Parathyroid adenoma (tissue), 2 donors: ENCODE data around the gene ARHGEF28.

Source experiments
- H2AFZ ChIP-seq: fragments of 300-600 bp; sonication (generic); one replicate; pipeline ENCODE4 v1.7.0; 2017; ENCODE audit warnings: antibody characterized with exemption, mild to moderate bottlenecking
- H3K27ac ChIP-seq: fragments of 300-600 bp; sonication (generic); one replicate; pipeline ENCODE4 v1.7.0; 2017
- H3K27me3 ChIP-seq: fragments of 300-600 bp; sonication (generic); one replicate; pipeline ENCODE4 v1.7.0; 2017; ENCODE audit warnings: low read length; ENCODE audit not compliant: control insufficient read depth, insufficient read depth
- H3K36me3 ChIP-seq: fragments of 300-600 bp; sonication (generic); one replicate; pipeline ENCODE4 v1.7.0; 2017; ENCODE audit warnings: low read length; ENCODE audit not compliant: control insufficient read depth, insufficient read depth
- H3K4me1 ChIP-seq: fragments of 300-600 bp; sonication (generic); one replicate; pipeline ENCODE4 v1.7.0; 2017; ENCODE audit warnings: control low read depth
- H3K4me2 ChIP-seq: fragments of 300-600 bp; sonication (generic); one replicate; pipeline ENCODE4 v1.7.0; 2017; ENCODE audit warnings: low read length
- H3K4me3 ChIP-seq: fragments of 300-600 bp; sonication (generic); one replicate; pipeline ENCODE4 v1.7.0; 2017; ENCODE audit warnings: low read depth, low read length
- H3K79me2 ChIP-seq: fragments of 300-600 bp; sonication (generic); one replicate; pipeline ENCODE4 v1.7.0; 2017; ENCODE audit warnings: control low read depth
- H3K9ac ChIP-seq: fragments of 300-600 bp; sonication (generic); one replicate; pipeline ENCODE4 v1.7.0; 2017; ENCODE audit warnings: mild to moderate bottlenecking
- H3K9me3 ChIP-seq: fragments of 300-600 bp; sonication (generic); one replicate; pipeline ENCODE4 v1.7.0; 2017; ENCODE audit warnings: low read length; ENCODE audit not compliant: control insufficient read depth
- CTCF ChIP-seq: fragments of 300-600 bp; sonication (generic); IDR thresholded peaks from one replicate; pipeline ENCODE4 v1.7.0; 2017; ENCODE audit warnings: antibody characterized with exemption, mild to moderate bottlenecking
- donor health status: primary hyperparathyroidism.

Gene ARHGEF28

GRCh38 chr5:73828465-73828864, 202.5 kb downstream of the ARHGEF28 start:
- Histone ChIP-seq H3K79me2 (no peaks in the 10 kb centered on the region), H3K27ac (no peak overlapping the region), H3K9ac (no peak overlapping the region), H3K36me3 (no peaks in the 10 kb centered on the region), H3K9me3 (no peaks in the 10 kb centered on the region), H3K4me1 (no peaks in the 10 kb centered on the region), H3K27me3 (no peaks in the 10 kb centered on the region), H2AFZ (no peak overlapping the region), H3K4me3 (no peak overlapping the region), H3K4me2 (no peak overlapping the region)
- TF ChIP-seq CTCF, result no peak

GRCh38 chr5:73830646-73831045, 204.7 kb downstream of the ARHGEF28 start:
- H3K27me3 ChIP-seq, result no peaks in the 10 kb centered on the region
- no peak overlapping the region for H3K27ac ChIP-seq
- no peak overlapping the region for H2AFZ ChIP-seq
- H3K9ac ChIP-seq, result no peak overlapping the region
- no peaks in the 10 kb centered on the region for H3K79me2 ChIP-seq
- H3K9me3 ChIP-seq, result no peaks in the 10 kb centered on the region
- H3K4me3 ChIP-seq, result no peak overlapping the region
- H3K4me1 ChIP-seq, result no peaks in the 10 kb centered on the region
- no peak for TF ChIP-seq CTCF
- no peak overlapping the region for H3K4me2 ChIP-seq
- H3K36me3 ChIP-seq, result no peaks in the 10 kb centered on the region

- TF ChIP-seq CTCF, result no peak
- no peaks in the 10 kb centered on the region for H3K36me3 ChIP-seq
- H3K9ac ChIP-seq, result no peak overlapping the region
- no peak overlapping the region for H2AFZ ChIP-seq
- H3K79me2 ChIP-seq, result no peaks in the 10 kb centered on the region
- no peaks in the 10 kb centered on the region for H3K4me1 ChIP-seq
- no peaks in the 10 kb centered on the region for H3K27me3 ChIP-seq
- H3K27ac ChIP-seq, result no peak overlapping the region
- no peaks in the 10 kb centered on the region for H3K9me3 ChIP-seq
- no peak overlapping the region for H3K4me2 ChIP-seq
- no peak overlapping the region for H3K4me3 ChIP-seq
Observed at GRCh38 chr5:73831066-73831465, 205.1 kb downstream of the ARHGEF28 start.

- H3K27ac ChIP-seq, result no peak overlapping the region
- no peaks in the 10 kb centered on the region for H3K36me3 ChIP-seq
- H3K4me2 ChIP-seq, result no peak overlapping the region
- no peak for TF ChIP-seq CTCF
- no peaks in the 10 kb centered on the region for H3K27me3 ChIP-seq
- H3K9ac ChIP-seq, result no peak overlapping the region
- H2AFZ ChIP-seq, result no peak overlapping the region
- no peak overlapping the region for H3K4me3 ChIP-seq
- H3K4me1 ChIP-seq, result no peaks in the 10 kb centered on the region
- H3K79me2 ChIP-seq, result no peaks in the 10 kb centered on the region
- H3K9me3 ChIP-seq, result no peaks in the 10 kb centered on the region
Observed at GRCh38 chr5:73834693-73835092, 208.7 kb downstream of the ARHGEF28 start.

- no peak overlapping the region for H3K4me3 ChIP-seq
- no peak overlapping the region for H3K4me2 ChIP-seq
- H3K36me3 ChIP-seq, result no peaks in the 10 kb centered on the region
- no peak overlapping the region for H2AFZ ChIP-seq
- no peaks in the 10 kb centered on the region for H3K9me3 ChIP-seq
- no peak overlapping the region for H3K27ac ChIP-seq
- TF ChIP-seq CTCF, result no peak
- no peaks in the 10 kb centered on the region for H3K27me3 ChIP-seq
- H3K9ac ChIP-seq, result no peak overlapping the region
- no peaks in the 10 kb centered on the region for H3K4me1 ChIP-seq
- H3K79me2 ChIP-seq, result no peaks in the 10 kb centered on the region
Observed at GRCh38 chr5:73835726-73836125, 209.7 kb downstream of the ARHGEF28 start.
